ENCODE results near the gene GTPBP4. TPM values are rescaled to one million over a fixed set of nuclear protein-coding genes. Genes with fewer than 3 reads are reported as not detected.

GTPBP4 gene
- total and polyA plus RNA-seq, 2 of the 13 experiments (the other 11 are each of a cell fraction or from before 2014, with no cell fraction given) = 24.1 to 85.5 TPM

GRCh38 chr10:964321-964987 lies 23.8 kb upstream of the GTPBP4 start (continued):
- TF ChIP-seq ZBTB26 (CRISPR knock-in tag; IDR thresholded peaks at IDR 0.05; ENCODE audit: borderline replicate concordance) = no peak
- TF ChIP-seq ZNF768 (CRISPR knock-in tag; IDR thresholded peaks at IDR 0.05) = peak; percentile 18; the same call in 1 of the 2 replicates
- TF ChIP-seq SCMH1 (CRISPR knock-in tag; IDR thresholded peaks at IDR 0.05; ENCODE audit: borderline replicate concordance) = no peak
- TF ChIP-seq CENPT (CRISPR knock-in tag; IDR thresholded peaks at IDR 0.05; ENCODE audit: low read depth) = no peak
- no peak for TF ChIP-seq EED (CRISPR knock-in tag; IDR thresholded peaks at IDR 0.05)
- no peak for TF ChIP-seq GTF2F1 (IDR thresholded peaks at IDR 0.05; ENCODE audit: low read length)
- no peak for TF ChIP-seq PRMT3 (CRISPR knock-in tag; IDR thresholded peaks at IDR 0.05; ENCODE audit: borderline replicate concordance, low read depth)
- 0 out of 2 replicates have a peak, but pooled peaks have one; percentile 26 for TF ChIP-seq ZFX (CRISPR knock-in tag; IDR thresholded peaks at IDR 0.05; ENCODE audit: low read depth)
- TF ChIP-seq RBAK (CRISPR knock-in tag; IDR thresholded peaks at IDR 0.05) = no peak
- TF ChIP-seq ZNF142 (CRISPR knock-in tag; IDR thresholded peaks at IDR 0.05) = no peak
- no peak for TF ChIP-seq ZNF280D (CRISPR knock-in tag; IDR thresholded peaks at IDR 0.05)
- TF ChIP-seq ZBTB8A (CRISPR knock-in tag; IDR thresholded peaks at IDR 0.05; ENCODE audit: borderline replicate concordance, low read depth) = no peak
- TF ChIP-seq PRDM10 (CRISPR knock-in tag; IDR thresholded peaks at IDR 0.05; ENCODE audit: low read depth) = no peak
- no peak for TF ChIP-seq MXD3 (CRISPR knock-in tag; IDR thresholded peaks at IDR 0.05)

Measured in HepG2 (cell line).